HCT116 (cell line): ENCODE data around the gene ADGRA1. TPM values are rescaled to one million over a fixed set of nuclear protein-coding genes. Genes with fewer than 3 reads are reported as not detected.

ENCODE experiments used
- ATAC-seq: fragments of 200-7000 bp; cut with Tn5 transposase; 2 replicates; pipeline ENCODE4 v1.9.1; 2020; ENCODE audit warnings: mild to moderate bottlenecking, moderate library complexity
- BruUV-seq: library from RNA; stranded (reverse); fragments of 400-500 nt; replicated peaks from 2 replicates; lab custom pipeline; 2021; lab: Mats Ljungman, UMichigan
- CTCF ChIA-PET: fragments of 300-600 bp; sonication (Branson Sonifier 250); formaldehyde crosslinking; loops from one replicate; lab custom pipeline; 2021; ENCODE audit warnings: antibody characterized with exemption; lab: Charles Lee
- POLR2A ChIA-PET: fragments of 300-600, 350-600 bp; sonication (Branson Sonifier 250); formaldehyde crosslinking; loops from one replicate; lab custom pipeline; 2021; ENCODE audit warnings: antibody characterized with exemption; lab: Charles Lee
- RAD21 ChIA-PET, 2 experiments: fragments of 300-600 bp; sonication (Branson Sonifier 250); formaldehyde crosslinking; loops; one replicate each; lab custom pipeline; 2023; ENCODE audit warnings: low total read pairs in 2 of 2; ENCODE audit not compliant: uncharacterized antibody in 2 of 2, unreplicated experiment in 2 of 2, low non-redundant PET in 1 of 2; lab: Charles Lee
- DNase-seq: peaks from one replicate; pipeline ENCODE4 v3.0.0-alpha.2; 2010; ENCODE audit warnings: low read depth, low spot score
- H2AFZ ChIP-seq: fragments of 200-600 bp; shearing (Covaris generic), sonication (generic); 2 replicates; pipeline ENCODE4 v1.6.1; 2017; ENCODE audit warnings: low read depth, mixed run types, mixed read lengths, antibody characterized with exemption, low read length; ENCODE audit not compliant: poor library complexity, severe bottlenecking
- H3K27ac ChIP-seq: 2 replicates; pipeline ENCODE4 v1.5.1; 2012; ENCODE audit warnings: low read depth, low read length
- H3K27me3 ChIP-seq: fragments of 200-600 bp; sonication (generic); 2 replicates; pipeline ENCODE4 v1.6.1; 2016; ENCODE audit warnings: mixed run types, low read length, mixed read lengths; ENCODE audit not compliant: insufficient read depth
- H3K36me3 ChIP-seq, 2 experiments: fragments of 200-500 bp in 1 of 2; fragments of 200-600 bp in 1 of 2; sonication (Bioruptor generic) in 1 of 2; sonication (generic) in 1 of 2; 2 replicates each; pipeline versions ENCODE4 v1.5.1 to v1.6.1; 2014 to 2016; ENCODE audit warnings: low read length in 2 of 2, inconsistent platforms in 1 of 2, mixed read lengths in 1 of 2, mixed run types in 1 of 2; ENCODE audit not compliant: insufficient read depth in 2 of 2, control insufficient read depth in 1 of 2
- H3K4me1 ChIP-seq, 2 experiments: fragments of 200-600 bp in 1 of 2; sonication (generic) in 1 of 2; 2 replicates each; pipeline versions ENCODE4 v1.5.1 to v1.6.1; 2012 to 2017; ENCODE audit warnings: low read length in 2 of 2, inconsistent platforms in 1 of 2, mild to moderate bottlenecking in 1 of 2, mixed read lengths in 1 of 2, mixed run types in 1 of 2, moderate library complexity in 1 of 2; ENCODE audit not compliant: insufficient read depth in 2 of 2, control insufficient read depth in 1 of 2
- H3K4me2 ChIP-seq: fragments of 200-600 bp; sonication (generic); 2 replicates; pipeline ENCODE4 v1.6.1; 2017; ENCODE audit warnings: mixed run types, low read length, mixed read lengths
- H3K4me3 ChIP-seq, 2 experiments: fragments of 200-600 bp in 1 of 2; sonication (generic) in 1 of 2; replicated peaks in 1 of 2; 2 replicates each; pipeline ENCODE4 v1.5.1; 2011 to 2016; ENCODE audit warnings: low read length in 2 of 2, control low read depth in 1 of 2, low read depth in 1 of 2, mild to moderate bottlenecking in 1 of 2, mixed read lengths in 1 of 2, mixed run types in 1 of 2
- H3K79me2 ChIP-seq: fragments of 200-600 bp; sonication (generic); 2 replicates; pipeline ENCODE4 v1.6.1; 2017; ENCODE audit warnings: mild to moderate bottlenecking, mixed run types, low read length, moderate library complexity, mixed read lengths; ENCODE audit not compliant: insufficient read depth
- H3K9ac ChIP-seq: fragments of 200-600 bp; sonication (generic); 2 replicates; pipeline ENCODE4 v1.6.1; 2016; ENCODE audit warnings: low read length, mixed read lengths
- H3K9me2 ChIP-seq: fragments of 200-600 bp; sonication (generic), shearing (Covaris generic); 2 replicates; pipeline ENCODE4 v1.6.1; 2017; ENCODE audit warnings: mixed run types, mild to moderate bottlenecking, moderate library complexity; ENCODE audit not compliant: insufficient read depth
- H3K9me3 ChIP-seq, 2 experiments: fragments of 200-500 bp in 1 of 2; fragments of 200-600 bp in 1 of 2; sonication (Bioruptor generic) in 1 of 2; sonication (generic) in 1 of 2; 2 replicates each; pipeline ENCODE4 v1.6.1; 2014 to 2017; ENCODE audit warnings: low read length in 2 of 2, mixed read lengths in 2 of 2, inconsistent platforms in 1 of 2, low read depth in 1 of 2, mild to moderate bottlenecking in 1 of 2, mixed run types in 1 of 2, moderate library complexity in 1 of 2; ENCODE audit not compliant: control insufficient read depth in 1 of 2, insufficient read depth in 1 of 2
- H4K20me1 ChIP-seq: fragments of 200-600 bp; sonication (generic), shearing (Covaris generic); 2 replicates; pipeline ENCODE4 v1.6.1; 2017; ENCODE audit warnings: mixed run types, mild to moderate bottlenecking, moderate library complexity; ENCODE audit not compliant: insufficient read depth
- ATF3 ChIP-seq: IDR thresholded peaks from 2 replicates; pipeline ENCODE4 v1.6.1; 2012
- CBX3 ChIP-seq: IDR thresholded peaks from 2 replicates; pipeline ENCODE4 v1.6.1; 2012; ENCODE audit warnings: low read depth
- CTCF ChIP-seq, 3 experiments: fragments of 200-600 bp in 1 of 3; sonication (generic) in 1 of 3; IDR thresholded peaks in 2 of 3; conservative IDR thresholded peaks in 1 of 3; 2 replicates each; pipeline ENCODE4 v1.5.1; 2012 to 2017; ENCODE audit warnings: low read depth in 2 of 3, low read length in 2 of 3, antibody characterized with exemption in 1 of 3, borderline replicate concordance in 1 of 3, control low read depth in 1 of 3, mild to moderate bottlenecking in 1 of 3, mixed read lengths in 1 of 3, mixed run types in 1 of 3, moderate library complexity in 1 of 3; ENCODE audit not compliant: insufficient read depth in 1 of 3
- EGR1 ChIP-seq: IDR thresholded peaks from 2 replicates; pipeline ENCODE4 v1.6.1; 2012; ENCODE audit warnings: low read depth
- ELF1 ChIP-seq: IDR thresholded peaks from 2 replicates; pipeline ENCODE4 v1.6.1; 2012; ENCODE audit warnings: low read depth, borderline replicate concordance
- EZH2 ChIP-seq: fragments of 200-600 bp; sonication (generic); IDR thresholded peaks from 2 replicates; pipeline ENCODE4 v1.6.1; 2017; ENCODE audit warnings: antibody characterized with exemption, mixed run types
- EZH2phosphoT487 ChIP-seq: fragments of 200-600 bp; IDR thresholded peaks from 2 replicates; pipeline ENCODE4 v1.6.1; 2018; ENCODE audit warnings: antibody characterized with exemption, borderline replicate concordance
- FOSL1 ChIP-seq: IDR thresholded peaks from 2 replicates; pipeline ENCODE4 v1.6.1; 2012; ENCODE audit warnings: low read depth
- JUND ChIP-seq: IDR thresholded peaks from 2 replicates; pipeline ENCODE4 v1.6.1; 2012
- MAX ChIP-seq: IDR thresholded peaks from 2 replicates; pipeline ENCODE4 v1.6.1; 2012
- POLR2A ChIP-seq: IDR thresholded peaks from 2 replicates; pipeline ENCODE4 v1.7.0; 2011; ENCODE audit warnings: borderline replicate concordance; ENCODE audit not compliant: insufficient read depth, insufficient read length; ENCODE audit errors: extremely low read depth
- RAD21 ChIP-seq: IDR thresholded peaks from 2 replicates; pipeline ENCODE4 v1.6.1; 2012; ENCODE audit warnings: low read depth, mild to moderate bottlenecking
- SIN3A ChIP-seq: IDR thresholded peaks from 2 replicates; pipeline ENCODE4 v1.6.1; 2012; ENCODE audit warnings: low read depth
- SP1 ChIP-seq: IDR thresholded peaks from 2 replicates; pipeline ENCODE4 v1.6.1; 2012; ENCODE audit warnings: low read depth
- SRF ChIP-seq: IDR thresholded peaks from 2 replicates; pipeline ENCODE4 v1.6.1; 2012; ENCODE audit warnings: low read depth
- TCF7L2 ChIP-seq: IDR thresholded peaks from 2 replicates; pipeline ENCODE4 v1.7.0; 2011; ENCODE audit warnings: borderline replicate concordance, inconsistent platforms; ENCODE audit not compliant: insufficient read depth, insufficient read length; ENCODE audit errors: extremely low read depth
- YY1 ChIP-seq: IDR thresholded peaks from 2 replicates; pipeline ENCODE4 v1.6.1; 2011; ENCODE audit warnings: low read length, low read depth, moderate library complexity, mild to moderate bottlenecking; ENCODE audit not compliant: insufficient replicate concordance; ENCODE audit errors: extremely low read depth
- ZBTB33 ChIP-seq: IDR thresholded peaks from 2 replicates; pipeline ENCODE4 v1.6.1; 2011; ENCODE audit warnings: mild to moderate bottlenecking, low read length, moderate library complexity; ENCODE audit not compliant: insufficient replicate concordance; ENCODE audit errors: extremely low read depth
- ZFX ChIP-seq: fragments of 450-650 bp; IDR thresholded peaks from 2 replicates; pipeline ENCODE4 v1.6.1; 2017
- ZNF274 ChIP-seq: fragments of 200-500 bp; sonication (Bioruptor generic); IDR thresholded peaks from 2 replicates; pipeline ENCODE4 v1.6.1; 2014; ENCODE audit warnings: mild to moderate bottlenecking, low read depth, low read length, inconsistent platforms
- intact Hi-C: fragments of 100-400 bp; cut with micrococcal nuclease; formaldehyde crosslinking; loops from 2 replicates; pipeline ENCODE4 v1.10.0; 2022
- total RNA-seq: library from RNA; stranded (reverse); gene quantifications from one replicate; pipeline ENCODE4 v1.2.1, GENCODE V29; 2021; ENCODE audit not compliant: unreplicated experiment

ADGRA1 gene
- total RNA-seq, 1 experiment from 2014 or later: not detected

- TF ChIP-seq MAX: no peak
Measured at GRCh38 chr10:133173860-133174640, 86.3 kb downstream of the ADGRA1 start (continued).

GRCh38 chr10:133174689-133175263 is 87.1 kb downstream of the ADGRA1 start:
- Histone ChIP-seq H4K20me1 (no peaks in the 10 kb centered on the region), H3K36me3 (no peaks in the 10 kb centered on the region), H3K4me3 (no peak overlapping the region), H3K27ac (no peak overlapping the region), H3K79me2 (no peaks in the 10 kb centered on the region), H2AFZ (no peak overlapping the region), H3K4me2 (no peak overlapping the region), H3K9me2 (no peaks in the 10 kb centered on the region), H3K27me3 (no peaks in the 10 kb centered on the region), H3K9me3 (no peaks in the 10 kb centered on the region; a peak in 1 of 4 replicates), H3K4me1 (no peaks in the 10 kb centered on the region), H3K9ac (no peak overlapping the region)
- ATAC-seq: no peak
- CTCF ChIA-PET: no interaction called here
- RAD21 ChIA-PET: no interaction called here
- no peak for DNase-seq
- BruUV-seq: no TSS peak
- POLR2A ChIA-PET: no interaction called here
- TF ChIP-seq SRF (no peak), YY1 (no peak), MAX (no peak), ZNF274 (no peak), JUND (no peak), CTCF (IDR thresholded peaks at IDR 0.05 in 2 of 3, conservative IDR thresholded peaks at IDR 0.05 in 1 of 3; ENCODE audit: borderline replicate concordance in 1 of 3, insufficient read depth in 1 of 3, low read depth in 2 of 3, low read length in 2 of 3) (no peak), ZBTB33 (no peak), SP1 (no peak), CBX3 (no peak), EZH2 (no peak), TCF7L2 (no peak), ATF3 (no peak), POLR2A (no peak), ZFX (no peak), SIN3A (no peak), EZH2phosphoT487 (no peak), RAD21 (no peak), FOSL1 (no peak), EGR1 (no peak), ELF1 (no peak)
- intact Hi-C loops: no loop called here
